Measurements from ENCODE around the gene PTPRG. TPM values are rescaled to one million over a fixed set of nuclear protein-coding genes. Genes with fewer than 3 reads are reported as not detected.
A peak's percentile ranks its signal among the peaks of the same experiment; 100 is the strongest.

The PTPRG gene
- total RNA-seq, 1 donor from 2014 or later: 39.6 TPM

DNA sequence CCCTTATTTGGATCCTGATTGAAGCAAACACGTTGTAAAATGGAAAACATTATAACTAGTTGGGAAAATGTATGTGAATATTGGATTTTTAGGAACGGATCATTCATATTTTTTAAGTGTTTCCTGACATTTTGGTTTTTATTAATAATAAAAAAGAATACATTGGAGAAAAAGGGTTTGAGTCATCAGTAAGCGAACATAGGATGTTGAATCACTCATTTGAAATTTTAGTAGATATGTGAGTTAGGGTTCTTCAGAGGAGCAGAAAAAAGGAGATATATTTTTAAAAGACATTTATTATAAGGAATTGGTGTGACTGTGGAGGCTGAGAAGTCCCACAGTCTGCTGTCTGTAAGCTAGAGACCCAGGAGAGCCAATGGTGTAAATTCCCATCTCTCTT, 258.5 kb downstream of the PTPRG start:
- peaks cover 10% of the 10 kb centered on the region for H4K20me1 ChIP-seq (ENCODE audit: insufficient read depth, low read length)
- H3K9ac ChIP-seq (ENCODE audit: low read length): no peak overlapping the region
- FAIRE-seq (no peak), DNase-seq (ENCODE audit: low read depth) (no peak)
- no peak overlapping the region for H3K4me3 Mint-ChIP-seq (ENCODE audit: unreplicated experiment)
- peaks cover 16% of the 10 kb centered on the region for H3K4me1 Mint-ChIP-seq (ENCODE audit: low read depth, unreplicated experiment)
- no peaks in the 10 kb centered on the region for H3K27me3 ChIP-seq (ENCODE audit: insufficient read depth, low read length)
- TF ChIP-seq EZH2 (IDR thresholded peaks at IDR 0.05; ENCODE audit: insufficient read depth, low read length): no peak
- TF ChIP-seq, protein P1, sequence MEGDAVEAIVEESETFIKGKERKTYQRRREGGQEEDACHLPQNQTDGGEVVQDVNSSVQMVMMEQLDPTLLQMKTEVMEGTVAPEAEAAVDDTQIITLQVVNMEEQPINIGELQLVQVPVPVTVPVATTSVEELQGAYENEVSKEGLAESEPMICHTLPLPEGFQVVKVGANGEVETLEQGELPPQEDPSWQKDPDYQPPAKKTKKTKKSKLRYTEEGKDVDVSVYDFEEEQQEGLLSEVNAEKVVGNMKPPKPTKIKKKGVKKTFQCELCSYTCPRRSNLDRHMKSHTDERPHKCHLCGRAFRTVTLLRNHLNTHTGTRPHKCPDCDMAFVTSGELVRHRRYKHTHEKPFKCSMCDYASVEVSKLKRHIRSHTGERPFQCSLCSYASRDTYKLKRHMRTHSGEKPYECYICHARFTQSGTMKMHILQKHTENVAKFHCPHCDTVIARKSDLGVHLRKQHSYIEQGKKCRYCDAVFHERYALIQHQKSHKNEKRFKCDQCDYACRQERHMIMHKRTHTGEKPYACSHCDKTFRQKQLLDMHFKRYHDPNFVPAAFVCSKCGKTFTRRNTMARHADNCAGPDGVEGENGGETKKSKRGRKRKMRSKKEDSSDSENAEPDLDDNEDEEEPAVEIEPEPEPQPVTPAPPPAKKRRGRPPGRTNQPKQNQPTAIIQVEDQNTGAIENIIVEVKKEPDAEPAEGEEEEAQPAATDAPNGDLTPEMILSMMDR (IDR thresholded peaks at IDR 0.05; ENCODE audit: insufficient read depth, low read depth, low read length): no peak
- no peak overlapping the region for H2AFZ ChIP-seq (ENCODE audit: low read depth, low read length)
- H3K27ac Mint-ChIP-seq (ENCODE audit: unreplicated experiment): no peak overlapping the region
- H3K4me2 ChIP-seq (ENCODE audit: low read length): no peak overlapping the region
- no peaks in the 10 kb centered on the region for H3K9me3 ChIP-seq (ENCODE audit: insufficient read depth, low read depth, low read length)
- H3K4me1 ChIP-seq (ENCODE audit: insufficient read depth, low read length): peaks cover 5% of the 10 kb centered on the region
- no peak overlapping the region for H3K27ac ChIP-seq (ENCODE audit: low read depth, low read length)
- no peaks in the 10 kb centered on the region for H3K27me3 Mint-ChIP-seq (ENCODE audit: low read depth, unreplicated experiment)
- no peaks in the 10 kb centered on the region for H3K36me3 Mint-ChIP-seq (ENCODE audit: low read depth, unreplicated experiment)
- peaks cover 5% of the 10 kb centered on the region for H3K79me2 ChIP-seq (ENCODE audit: insufficient read depth, low read length)
- no peak overlapping the region for H3K4me3 ChIP-seq (ENCODE audit: insufficient read depth, low read depth, low read length)
- H3K36me3 ChIP-seq (ENCODE audit: insufficient read depth, low read length): no peaks in the 10 kb centered on the region
- no peaks in the 10 kb centered on the region for H3K9me3 Mint-ChIP-seq (ENCODE audit: unreplicated experiment)

DNA sequence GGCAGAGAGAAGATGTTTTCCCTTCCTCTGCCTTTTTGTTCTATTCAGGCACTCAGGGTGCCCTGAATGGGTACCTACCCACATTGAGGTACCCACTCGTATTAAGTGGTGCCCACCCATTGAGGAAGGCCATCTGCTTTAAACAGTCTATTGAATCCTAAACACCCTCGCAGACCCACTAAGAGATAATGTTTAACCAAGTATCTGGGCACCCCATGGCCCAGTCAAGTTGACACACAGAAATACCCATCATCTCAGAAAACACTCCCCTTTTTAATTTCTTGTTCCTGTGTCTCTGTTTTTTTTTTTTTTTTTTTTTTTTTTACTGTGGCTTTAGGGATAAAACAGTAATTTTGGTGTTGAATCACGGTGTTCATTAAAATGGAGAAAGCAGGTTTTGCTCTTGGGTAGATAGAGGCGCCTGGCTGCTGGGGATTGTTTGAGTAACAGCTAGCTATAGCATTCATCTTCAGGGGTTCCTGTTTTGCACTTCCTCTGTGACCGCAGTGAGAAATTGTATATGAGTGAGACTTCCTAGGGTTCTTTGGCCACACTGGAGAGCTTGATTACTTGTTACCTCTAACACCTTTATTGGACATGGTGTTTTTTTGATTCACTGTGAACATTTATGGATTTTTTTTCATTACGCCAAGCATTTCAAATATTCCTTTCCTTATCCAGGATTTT, 259.1 kb downstream of the PTPRG start:
- Mint-ChIP-seq H3K36me3 (ENCODE audit: low read depth, unreplicated experiment) (no peaks in the 10 kb centered on the region), H3K27me3 (ENCODE audit: low read depth, unreplicated experiment) (no peaks in the 10 kb centered on the region), H3K4me1 (ENCODE audit: low read depth, unreplicated experiment) (peaks cover 16% of the 10 kb centered on the region), H3K27ac (ENCODE audit: unreplicated experiment) (no peak overlapping the region), H3K9me3 (ENCODE audit: unreplicated experiment) (no peaks in the 10 kb centered on the region), H3K4me3 (ENCODE audit: unreplicated experiment) (no peak overlapping the region)
- Histone ChIP-seq H3K36me3 (ENCODE audit: insufficient read depth, low read length) (no peaks in the 10 kb centered on the region), H3K27ac (ENCODE audit: low read depth, low read length) (no peak overlapping the region), H2AFZ (ENCODE audit: low read depth, low read length) (no peak overlapping the region), H3K4me2 (ENCODE audit: low read length) (no peak overlapping the region), H3K27me3 (ENCODE audit: insufficient read depth, low read length) (no peaks in the 10 kb centered on the region), H3K9me3 (ENCODE audit: insufficient read depth, low read depth, low read length) (no peaks in the 10 kb centered on the region), H3K79me2 (ENCODE audit: insufficient read depth, low read length) (peaks cover 3% of the 10 kb centered on the region), H3K4me3 (ENCODE audit: insufficient read depth, low read depth, low read length) (no peak overlapping the region), H4K20me1 (ENCODE audit: insufficient read depth, low read length) (peaks cover 10% of the 10 kb centered on the region), H3K4me1 (ENCODE audit: insufficient read depth, low read length) (peaks cover 5% of the 10 kb centered on the region), H3K9ac (ENCODE audit: low read length) (no peak overlapping the region)
- TF ChIP-seq, protein P1 (IDR thresholded peaks at IDR 0.05; ENCODE audit: insufficient read depth, low read depth, low read length): no peak
- FAIRE-seq: peak; percentile 54
- DNase-seq (ENCODE audit: low read depth): no peak

DNA sequence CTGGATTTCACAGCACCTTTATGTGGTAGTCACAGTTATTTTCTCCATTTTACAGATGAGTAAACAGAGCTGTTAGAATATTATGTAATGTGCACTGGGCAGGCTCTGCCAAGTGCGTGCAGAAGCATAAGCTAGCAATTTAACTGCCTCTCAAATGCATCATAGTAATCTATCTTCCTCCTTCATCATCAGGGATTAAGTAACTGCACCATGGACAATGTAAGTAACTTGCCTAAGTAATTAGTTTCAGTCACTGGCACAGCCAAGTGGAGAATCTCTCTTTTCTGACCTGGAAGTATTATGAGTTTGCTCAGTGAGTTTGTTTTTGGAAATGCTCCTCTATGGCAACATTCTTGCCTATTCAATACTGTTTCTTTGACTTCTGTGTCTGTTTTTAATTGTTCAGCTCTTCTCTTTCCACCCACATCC, 260.5 kb downstream of the PTPRG start:
- no peak overlapping the region for H3K4me3 ChIP-seq (ENCODE audit: insufficient read depth, low read depth, low read length)
- no peaks in the 10 kb centered on the region for H3K27me3 ChIP-seq (ENCODE audit: insufficient read depth, low read length)
- Mint-ChIP-seq H3K27ac (ENCODE audit: unreplicated experiment) (no peak overlapping the region), H3K9me3 (ENCODE audit: unreplicated experiment) (no peaks in the 10 kb centered on the region), H3K4me3 (ENCODE audit: unreplicated experiment) (no peak overlapping the region), H3K36me3 (ENCODE audit: low read depth, unreplicated experiment) (no peaks in the 10 kb centered on the region), H3K27me3 (ENCODE audit: low read depth, unreplicated experiment) (no peaks in the 10 kb centered on the region), H3K4me1 (ENCODE audit: low read depth, unreplicated experiment) (peaks cover 16% of the 10 kb centered on the region)
- DNase-seq (ENCODE audit: low read depth) (peak; percentile 71), FAIRE-seq (no peak)
- H3K4me1 ChIP-seq (ENCODE audit: insufficient read depth, low read length): peaks cover 5% of the 10 kb centered on the region
- peaks cover 10% of the 10 kb centered on the region for H4K20me1 ChIP-seq (ENCODE audit: insufficient read depth, low read length)
- H3K79me2 ChIP-seq (ENCODE audit: insufficient read depth, low read length): peaks cover 3% of the 10 kb centered on the region
- no peak for TF ChIP-seq EZH2 (IDR thresholded peaks at IDR 0.05; ENCODE audit: insufficient read depth, low read length)
- TF ChIP-seq, protein P1 (IDR thresholded peaks at IDR 0.05; ENCODE audit: insufficient read depth, low read depth, low read length): no peak
- no peak overlapping the region for H3K4me2 ChIP-seq (ENCODE audit: low read length)
- H3K27ac ChIP-seq (ENCODE audit: low read depth, low read length): no peak overlapping the region
- no peaks in the 10 kb centered on the region for H3K9me3 ChIP-seq (ENCODE audit: insufficient read depth, low read depth, low read length)
- no peak overlapping the region for H3K9ac ChIP-seq (ENCODE audit: low read length)
- no peaks in the 10 kb centered on the region for H3K36me3 ChIP-seq (ENCODE audit: insufficient read depth, low read length)
- H2AFZ ChIP-seq (ENCODE audit: low read depth, low read length): no peak overlapping the region
